ENCODE measurements around the gene ZBTB16. TPM values are rescaled to one million over a fixed set of nuclear protein-coding genes. Genes with fewer than 3 reads are reported as not detected.

The ZBTB16 gene
- total and polyA plus RNA-seq, 2 experiments from 2014 or later = 0.29 to 1.4 TPM

DNA sequence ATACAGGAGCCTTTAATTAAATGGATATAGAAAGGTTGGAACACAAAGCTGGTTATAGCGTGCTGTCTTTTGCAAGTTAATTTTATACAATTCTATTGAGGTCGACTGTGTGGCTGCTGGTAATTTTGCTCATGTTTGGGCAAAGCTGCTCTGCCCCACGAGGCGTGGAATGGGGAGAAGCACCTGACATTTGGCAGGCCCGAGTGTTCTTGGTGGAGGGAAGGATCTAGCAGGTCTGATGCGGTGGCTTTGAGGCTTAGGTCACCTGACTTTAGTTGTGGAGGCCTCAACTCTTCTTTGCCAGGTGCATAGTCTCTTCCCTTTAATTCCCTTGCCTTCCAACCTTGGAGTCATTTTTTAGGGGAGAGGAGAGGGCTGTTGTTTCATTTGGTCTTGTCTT lies 97.3 kb downstream of the ZBTB16 start (continued):
- TF ChIP-seq, protein P1, sequence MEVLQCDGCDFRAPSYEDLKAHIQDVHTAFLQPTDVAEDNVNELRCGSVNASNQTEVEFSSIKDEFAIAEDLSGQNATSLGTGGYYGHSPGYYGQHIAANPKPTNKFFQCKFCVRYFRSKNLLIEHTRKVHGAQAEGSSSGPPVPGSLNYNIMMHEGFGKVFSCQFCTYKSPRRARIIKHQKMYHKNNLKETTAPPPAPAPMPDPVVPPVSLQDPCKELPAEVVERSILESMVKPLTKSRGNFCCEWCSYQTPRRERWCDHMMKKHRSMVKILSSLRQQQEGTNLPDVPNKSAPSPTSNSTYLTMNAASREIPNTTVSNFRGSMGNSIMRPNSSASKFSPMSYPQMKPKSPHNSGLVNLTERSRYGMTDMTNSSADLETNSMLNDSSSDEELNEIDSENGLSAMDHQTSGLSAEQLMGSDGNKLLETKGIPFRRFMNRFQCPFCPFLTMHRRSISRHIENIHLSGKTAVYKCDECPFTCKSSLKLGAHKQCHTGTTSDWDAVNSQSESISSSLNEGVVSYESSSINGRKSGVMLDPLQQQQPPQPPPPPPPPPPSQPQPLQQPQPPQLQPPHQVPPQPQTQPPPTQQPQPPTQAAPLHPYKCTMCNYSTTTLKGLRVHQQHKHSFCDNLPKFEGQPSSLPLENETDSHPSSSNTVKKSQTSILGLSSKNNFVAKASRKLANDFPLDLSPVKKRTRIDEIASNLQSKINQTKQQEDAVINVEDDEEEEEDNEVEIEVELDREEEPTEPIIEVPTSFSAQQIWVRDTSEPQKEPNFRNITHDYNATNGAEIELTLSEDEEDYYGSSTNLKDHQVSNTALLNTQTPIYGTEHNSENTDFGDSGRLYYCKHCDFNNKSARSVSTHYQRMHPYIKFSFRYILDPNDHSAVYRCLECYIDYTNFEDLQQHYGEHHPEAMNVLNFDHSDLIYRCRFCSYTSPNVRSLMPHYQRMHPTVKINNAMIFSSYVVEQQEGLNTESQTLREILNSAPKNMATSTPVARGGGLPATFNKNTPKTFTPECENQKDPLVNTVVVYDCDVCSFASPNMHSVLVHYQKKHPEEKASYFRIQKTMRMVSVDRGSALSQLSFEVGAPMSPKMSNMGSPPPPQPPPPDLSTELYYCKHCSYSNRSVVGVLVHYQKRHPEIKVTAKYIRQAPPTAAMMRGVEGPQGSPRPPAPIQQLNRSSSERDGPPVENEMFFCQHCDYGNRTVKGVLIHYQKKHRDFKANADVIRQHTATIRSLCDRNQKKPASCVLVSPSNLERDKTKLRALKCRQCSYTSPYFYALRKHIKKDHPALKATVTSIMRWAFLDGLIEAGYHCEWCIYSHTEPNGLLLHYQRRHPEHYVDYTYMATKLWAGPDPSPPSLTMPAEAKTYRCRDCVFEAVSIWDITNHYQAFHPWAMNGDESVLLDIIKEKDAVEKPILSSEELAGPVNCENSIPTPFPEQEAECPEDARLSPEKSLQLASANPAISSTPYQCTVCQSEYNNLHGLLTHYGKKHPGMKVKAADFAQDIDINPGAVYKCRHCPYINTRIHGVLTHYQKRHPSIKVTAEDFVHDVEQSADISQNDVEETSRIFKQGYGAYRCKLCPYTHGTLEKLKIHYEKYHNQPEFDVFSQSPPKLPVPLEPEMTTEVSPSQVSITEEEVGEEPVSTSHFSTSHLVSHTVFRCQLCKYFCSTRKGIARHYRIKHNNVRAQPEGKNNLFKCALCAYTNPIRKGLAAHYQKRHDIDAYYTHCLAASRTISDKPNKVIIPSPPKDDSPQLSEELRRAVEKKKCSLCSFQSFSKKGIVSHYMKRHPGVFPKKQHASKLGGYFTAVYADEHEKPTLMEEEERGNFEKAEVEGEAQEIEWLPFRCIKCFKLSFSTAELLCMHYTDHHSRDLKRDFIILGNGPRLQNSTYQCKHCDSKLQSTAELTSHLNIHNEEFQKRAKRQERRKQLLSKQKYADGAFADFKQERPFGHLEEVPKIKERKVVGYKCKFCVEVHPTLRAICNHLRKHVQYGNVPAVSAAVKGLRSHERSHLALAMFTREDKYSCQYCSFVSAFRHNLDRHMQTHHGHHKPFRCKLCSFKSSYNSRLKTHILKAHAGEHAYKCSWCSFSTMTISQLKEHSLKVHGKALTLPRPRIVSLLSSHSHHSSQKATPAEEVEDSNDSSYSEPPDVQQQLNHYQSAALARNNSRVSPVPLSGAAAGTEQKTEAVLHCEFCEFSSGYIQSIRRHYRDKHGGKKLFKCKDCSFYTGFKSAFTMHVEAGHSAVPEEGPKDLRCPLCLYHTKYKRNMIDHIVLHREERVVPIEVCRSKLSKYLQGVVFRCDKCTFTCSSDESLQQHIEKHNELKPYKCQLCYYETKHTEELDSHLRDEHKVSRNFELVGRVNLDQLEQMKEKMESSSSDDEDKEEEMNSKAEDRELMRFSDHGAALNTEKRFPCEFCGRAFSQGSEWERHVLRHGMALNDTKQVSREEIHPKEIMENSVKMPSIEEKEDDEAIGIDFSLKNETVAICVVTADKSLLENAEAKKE (CRISPR knock-in tag; IDR thresholded peaks at IDR 0.05) = no peak
- TF ChIP-seq EZH2 (IDR thresholded peaks at IDR 0.05; ENCODE audit: low read depth, unreplicated experiment) (no peak), EZH2phosphoT487 (IDR thresholded peaks at IDR 0.05; ENCODE audit: unreplicated experiment) (no peak), CREB1 (CRISPR knock-in tag; IDR thresholded peaks at IDR 0.05; ENCODE audit: low read depth) (no peak), JUNB (IDR thresholded peaks at IDR 0.05; ENCODE audit: unreplicated experiment) (no peak), ZNF331 (CRISPR knock-in tag; IDR thresholded peaks at IDR 0.05; ENCODE audit: low read depth) (no peak), STAT1 (IDR thresholded peaks at IDR 0.05; ENCODE audit: unreplicated experiment) (no peak), POLR2AphosphoS5 (IDR thresholded peaks at IDR 0.05; ENCODE audit: low read depth) (no peak), ZNF114 (CRISPR knock-in tag; IDR thresholded peaks at IDR 0.05) (no peak)

- Histone ChIP-seq H3K9me2 (ENCODE audit: insufficient read depth) (peaks cover 6% of the 10 kb centered on the region; the same call in 1 of the 2 replicates), H3K4me1 (ENCODE audit: insufficient read depth) (peaks cover 13% of the 10 kb centered on the region; the same call in 1 of the 2 replicates), H3K36me3 (ENCODE audit: insufficient read depth) (no peaks in the 10 kb centered on the region), H2AFZ (no peak overlapping the region), H3K27me3 (ENCODE audit: insufficient read depth) (no peaks in the 10 kb centered on the region), H3K79me2 (replicated peaks; ENCODE audit: insufficient read depth) (no peaks in the 10 kb centered on the region), H3K4me3 (no peak overlapping the region), H3K27ac (ENCODE audit: low read depth) (no peak overlapping the region), H3F3A (replicated peaks; ENCODE audit: low read depth) (no peaks in the 10 kb centered on the region), H3K4me2 (no peak overlapping the region), H4K20me1 (replicated peaks; ENCODE audit: insufficient read depth) (no peaks in the 10 kb centered on the region)
- Mint-ChIP-seq H3K27me3 (ENCODE audit: insufficient read depth, low read depth, poor library complexity) (no peaks in the 10 kb centered on the region), H3K36me3 (ENCODE audit: low read depth) (no peaks in the 10 kb centered on the region; the same call in 2 of the 3 replicates), H3K4me1 (peaks cover 18% of the 10 kb centered on the region), H3K4me3 (no peak overlapping the region), H3K9me3 (no peaks in the 10 kb centered on the region), H3K27ac (no peak overlapping the region)
- DNase-seq (ENCODE audit: low spot score) = no peak
- no peak for ATAC-seq
- TF ChIP-seq, protein P1 (CRISPR knock-in tag; IDR thresholded peaks at IDR 0.05) = no peak
- no peak for TF ChIP-seq NANOG (IDR thresholded peaks at IDR 0.05; ENCODE audit: borderline replicate concordance)
- no peak for TF ChIP-seq POLR2AphosphoS5 (IDR thresholded peaks at IDR 0.05; ENCODE audit: low read depth)
- TF ChIP-seq EZH2 (IDR thresholded peaks at IDR 0.05; ENCODE audit: low read depth, unreplicated experiment) = no peak
These were observed 98.1 kb downstream of the ZBTB16 start for GRCh38 chr11:114157476-114158050.

All from GM23338 (cell line).